ENCODE data around the gene SF3B4. TPM values are rescaled to one million over a fixed set of nuclear protein-coding genes. Genes with fewer than 3 reads are reported as not detected.

SF3B4 gene
- total RNA-seq, 2 experiments from 2014 or later, result 16.7 to 70.4 TPM

DNA sequence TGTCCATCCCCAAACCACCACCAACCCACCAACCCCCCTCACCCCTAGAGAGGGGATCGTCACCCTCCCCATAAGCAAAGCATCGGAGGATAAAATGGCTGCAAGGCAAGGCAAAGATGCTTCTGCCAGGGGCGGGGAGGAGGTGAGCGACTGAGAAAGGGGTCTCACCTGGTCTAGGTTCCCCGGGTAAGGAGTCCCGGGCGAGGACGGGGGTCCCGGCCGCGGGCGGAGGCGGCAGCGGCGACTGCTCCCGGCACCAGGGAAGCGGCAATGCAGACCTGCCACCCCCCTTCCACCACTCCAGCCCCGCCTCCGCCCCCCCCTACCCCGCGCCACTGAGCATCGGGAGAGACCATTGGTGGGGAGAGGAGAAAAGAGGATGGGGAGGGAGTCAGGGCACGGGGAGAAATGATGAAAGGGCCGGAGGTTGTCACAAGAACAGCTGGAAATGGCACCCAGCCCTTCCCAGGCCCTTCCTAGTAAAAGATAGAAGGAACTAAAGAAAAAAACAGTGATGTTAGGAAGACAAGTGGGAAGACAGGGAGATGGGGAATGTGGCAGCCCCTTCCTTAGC lies 9.9 kb downstream of the SF3B4 start, which contains the start of gene SV2A:
Gene SV2A (minus strand): TSS at position 274 of the 574 bp plus-strand sequence. CDS start 4,004 bp downstream, outside the sequence.
- POLR2A ChIA-PET, result interaction anchor here (0.7 kb wide), 1 partner anchor 34 kb away, joined by 4 read pairs; no protein-coding TSS in a partner anchor
- peaks cover 14% of the 10 kb centered on the region for H3K36me3 ChIP-seq (ENCODE audit: insufficient read depth, low read length)
- no peaks in the 10 kb centered on the region for H4K20me1 ChIP-seq (ENCODE audit: insufficient read depth, low read length)
- H3K9me3 ChIP-seq (ENCODE audit: low read length), result no peaks in the 10 kb centered on the region
- H3K4me3 ChIP-seq (ENCODE audit: low read depth, low read length, poor library complexity, severe bottlenecking), result peak within 1 kb of the TSS; percentile 64
- peak within 1 kb of the TSS; percentile 62 for H3K4me2 ChIP-seq (ENCODE audit: low read length)
- 0 out of 2 replicates have a peak within 1 kb of the TSS, but pooled peaks have one; percentile 22 for H2AFZ ChIP-seq (ENCODE audit: low read length)
- peaks cover 15% of the 10 kb centered on the region for H3K4me1 ChIP-seq (ENCODE audit: insufficient read depth, low read length, poor library complexity, severe bottlenecking)
- no peaks in the 10 kb centered on the region for H3K79me2 ChIP-seq (ENCODE audit: insufficient read depth, low read depth, low read length)
- peak; percentile 17 for DNase-seq (ENCODE audit: low spot score)
- CTCF ChIA-PET (ENCODE audit: unreplicated experiment), result no interaction called here
- H3K9me2 ChIP-seq (ENCODE audit: insufficient read depth, low read length), result no peaks in the 10 kb centered on the region
- intact Hi-C loops (cut with micrococcal nuclease; ENCODE audit: unreplicated experiment), result no loop called here
- H3K27ac ChIP-seq (ENCODE audit: low read depth, low read length, poor library complexity, severe bottlenecking), result no peak within 1 kb of the TSS
- BruUV-seq (replicated peaks), result no TSS peak
- no peak for TF ChIP-seq EZH2phosphoT487 (IDR thresholded peaks at IDR 0.05; ENCODE audit: borderline replicate concordance, low read depth, low read length)
- TF ChIP-seq CTCF (conservative IDR thresholded peaks at IDR 0.05; ENCODE audit: low read length), result no peak

DNA sequence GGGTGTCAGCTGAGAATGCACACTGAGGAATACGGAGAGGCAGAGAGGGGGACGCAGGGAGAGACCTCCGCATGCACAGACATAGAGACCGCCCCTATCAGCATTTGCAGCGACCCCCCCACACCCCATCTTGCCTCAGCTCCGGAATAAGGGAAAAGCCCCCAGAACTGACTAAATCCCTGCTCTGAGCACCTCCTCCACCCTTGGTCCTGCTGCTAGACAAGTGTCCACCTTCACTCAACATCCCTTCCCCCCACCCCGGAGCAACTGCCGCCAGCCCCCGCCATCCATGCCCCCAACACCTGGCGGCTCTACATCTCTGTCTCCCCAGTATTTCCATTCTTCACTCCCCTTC lies 10.7 kb downstream of the SF3B4 start:
- intact Hi-C loops (cut with micrococcal nuclease; ENCODE audit: unreplicated experiment), result no loop called here
- CTCF ChIA-PET (ENCODE audit: unreplicated experiment), result no interaction called here
- Histone ChIP-seq H3K9me3 (ENCODE audit: low read length) (no peaks in the 10 kb centered on the region), H4K20me1 (ENCODE audit: insufficient read depth, low read length) (no peaks in the 10 kb centered on the region), H3K36me3 (ENCODE audit: insufficient read depth, low read length) (peaks cover 10% of the 10 kb centered on the region; the same call in 1 of the 2 replicates), H3K4me2 (ENCODE audit: low read length) (peak overlapping the region; percentile 62), H2AFZ (ENCODE audit: low read length) (no peak overlapping the region), H3K9me2 (ENCODE audit: insufficient read depth, low read length) (no peaks in the 10 kb centered on the region), H3K4me3 (ENCODE audit: low read depth, low read length, poor library complexity, severe bottlenecking) (peak overlapping the region; percentile 64), H3K27ac (ENCODE audit: low read depth, low read length, poor library complexity, severe bottlenecking) (no peak overlapping the region), H3K4me1 (ENCODE audit: insufficient read depth, low read length, poor library complexity, severe bottlenecking) (peaks cover 15% of the 10 kb centered on the region), H3K79me2 (ENCODE audit: insufficient read depth, low read depth, low read length) (no peaks in the 10 kb centered on the region)
- TF ChIP-seq CTCF (conservative IDR thresholded peaks at IDR 0.05; ENCODE audit: low read length) (no peak), EZH2phosphoT487 (IDR thresholded peaks at IDR 0.05; ENCODE audit: borderline replicate concordance, low read depth, low read length) (no peak)
- BruUV-seq (replicated peaks), result no TSS peak
- DNase-seq (ENCODE audit: low spot score), result no peak
- POLR2A ChIA-PET, result interaction anchor here (0.6 to 1.2 kb wide), 3 partner anchors 11 to 267 kb away, joined by 3 to 4 read pairs (median 3); partner anchors contain the start of gene SF3B4
